Measurements from ENCODE around the gene LARP4. TPM values are rescaled to one million over a fixed set of nuclear protein-coding genes. Genes with fewer than 3 reads are reported as not detected.

LARP4 gene
- total and polyA plus RNA-seq, 2 donors (not counting 3 experiments of a cell fraction or from before 2014, with no cell fraction given) = 8.9 to 69.6 TPM

DNA sequence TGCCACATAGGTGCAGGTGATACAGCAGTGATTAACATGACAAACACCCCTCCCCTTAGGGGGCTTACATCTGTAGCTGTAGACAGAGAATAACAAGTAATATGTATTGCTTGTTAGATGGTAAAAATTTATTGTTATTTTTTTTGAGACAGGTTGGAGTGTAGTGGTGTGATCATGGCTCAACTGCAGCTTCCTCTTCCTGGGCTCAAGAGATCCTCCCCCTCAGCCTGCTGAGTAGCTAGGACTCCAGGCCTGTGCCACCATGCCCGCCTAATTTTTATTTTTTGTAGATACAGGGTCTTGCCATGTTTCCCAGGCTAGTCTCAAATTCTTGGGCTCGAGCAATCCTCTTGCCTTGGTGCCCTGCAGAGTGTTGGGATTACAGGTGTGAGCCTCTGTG is 123.9 kb downstream of the LARP4 start:
- H2AFZ ChIP-seq (ENCODE audit: low read depth, low read length) = no peak overlapping the region
- no peaks in the 10 kb centered on the region for H3K27me3 ChIP-seq (ENCODE audit: control insufficient read depth in 2 of 2, insufficient read depth in 2 of 2, low read length in 2 of 2)
- POLR2A ChIA-PET = no interaction called here
- TF ChIP-seq JUN (IDR thresholded peaks at IDR 0.05; ENCODE audit: borderline replicate concordance, insufficient read depth, insufficient read length, low read depth) = no peak
- TF ChIP-seq GATA2 (IDR thresholded peaks at IDR 0.05; ENCODE audit: insufficient read depth, insufficient read length, low read depth, low read length) = no peak
- no peak for TF ChIP-seq POLR2A (IDR thresholded peaks at IDR 0.05; ENCODE audit: low read depth, low read length)
- TF ChIP-seq, protein P1, sequence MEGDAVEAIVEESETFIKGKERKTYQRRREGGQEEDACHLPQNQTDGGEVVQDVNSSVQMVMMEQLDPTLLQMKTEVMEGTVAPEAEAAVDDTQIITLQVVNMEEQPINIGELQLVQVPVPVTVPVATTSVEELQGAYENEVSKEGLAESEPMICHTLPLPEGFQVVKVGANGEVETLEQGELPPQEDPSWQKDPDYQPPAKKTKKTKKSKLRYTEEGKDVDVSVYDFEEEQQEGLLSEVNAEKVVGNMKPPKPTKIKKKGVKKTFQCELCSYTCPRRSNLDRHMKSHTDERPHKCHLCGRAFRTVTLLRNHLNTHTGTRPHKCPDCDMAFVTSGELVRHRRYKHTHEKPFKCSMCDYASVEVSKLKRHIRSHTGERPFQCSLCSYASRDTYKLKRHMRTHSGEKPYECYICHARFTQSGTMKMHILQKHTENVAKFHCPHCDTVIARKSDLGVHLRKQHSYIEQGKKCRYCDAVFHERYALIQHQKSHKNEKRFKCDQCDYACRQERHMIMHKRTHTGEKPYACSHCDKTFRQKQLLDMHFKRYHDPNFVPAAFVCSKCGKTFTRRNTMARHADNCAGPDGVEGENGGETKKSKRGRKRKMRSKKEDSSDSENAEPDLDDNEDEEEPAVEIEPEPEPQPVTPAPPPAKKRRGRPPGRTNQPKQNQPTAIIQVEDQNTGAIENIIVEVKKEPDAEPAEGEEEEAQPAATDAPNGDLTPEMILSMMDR (IDR thresholded peaks at IDR 0.05; ENCODE audit: extremely low read depth in 1 of 2, insufficient read depth in 1 of 2, low read depth in 1 of 2, low read length in 2 of 2) = no peak
- TF ChIP-seq FOS (IDR thresholded peaks at IDR 0.05; ENCODE audit: borderline replicate concordance, insufficient read depth, low read length) = no peak
- TF ChIP-seq MYC (IDR thresholded peaks at IDR 0.05; ENCODE audit: low read depth, low read length) = no peak
- no peak for TF ChIP-seq POLR2AphosphoS5 (IDR thresholded peaks at IDR 0.05; ENCODE audit: insufficient read depth, low read depth, low read length)
- no peak for TF ChIP-seq EZH2 (IDR thresholded peaks at IDR 0.05; ENCODE audit: borderline replicate concordance, low read depth, low read length, severe bottlenecking)
- TF ChIP-seq, protein P2, sequence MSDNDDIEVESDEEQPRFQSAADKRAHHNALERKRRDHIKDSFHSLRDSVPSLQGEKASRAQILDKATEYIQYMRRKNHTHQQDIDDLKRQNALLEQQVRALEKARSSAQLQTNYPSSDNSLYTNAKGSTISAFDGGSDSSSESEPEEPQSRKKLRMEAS (IDR thresholded peaks at IDR 0.05; ENCODE audit: insufficient read depth, insufficient read length) = no peak
- H3K9me1 ChIP-seq (replicated peaks; ENCODE audit: control insufficient read depth, extremely low read depth, insufficient read depth, low read length) = no peaks in the 10 kb centered on the region
- DNase-seq (ENCODE audit: low read depth, low spot score) (no peak), FAIRE-seq (no peak)
- no peaks in the 10 kb centered on the region for H4K20me1 ChIP-seq (replicated peaks; ENCODE audit: control insufficient read depth, extremely low read depth, insufficient read depth, low read length)
- peaks cover 32% of the 10 kb centered on the region for H3K79me2 ChIP-seq (ENCODE audit: control insufficient read depth, insufficient read depth, low read length)
- no peaks in the 10 kb centered on the region for H3K36me3 ChIP-seq (ENCODE audit: control insufficient read depth in 2 of 2, extremely low read depth in 1 of 2, insufficient read depth in 2 of 2, low read length in 2 of 2)
- CTCF ChIA-PET = interaction anchor here (0.8 to 1.1 kb wide), 2 partner anchors 12 to 135 kb away, joined by 3 to 4 read pairs; no protein-coding TSS in a partner anchor
- H3K27ac ChIP-seq (ENCODE audit: insufficient read depth, low read depth, low read length) = no peak overlapping the region
- BruUV-seq (replicated peaks) = no TSS peak
- H3K4me3 ChIP-seq (replicated peaks in 1 of 3; ENCODE audit: insufficient read depth in 1 of 3, low read depth in 1 of 3, low read length in 3 of 3) = no peak overlapping the region
- dilution Hi-C loops (cut with MboI; ENCODE audit: extremely low pct_ligation_motif_present, low sequenced_read_pairs) (no loop called here), intact Hi-C loops (cut with micrococcal nuclease) (no loop called here)
- H3K4me1 ChIP-seq (ENCODE audit: control insufficient read depth, extremely low read depth, insufficient read depth, low read length) = no peaks in the 10 kb centered on the region
- H3K4me2 ChIP-seq (ENCODE audit: insufficient read depth, low read length) = no peak overlapping the region
- H3K9ac ChIP-seq (replicated peaks; ENCODE audit: extremely low read depth, insufficient read depth, low read length) = no peak overlapping the region
- H3K9me3 ChIP-seq (replicated peaks; ENCODE audit: control insufficient read depth, insufficient read depth, low read length) = no peaks in the 10 kb centered on the region
